ENCODE results near the gene TARS3.

The TARS3 gene

GRCh38 chr15:101697488-101697887 lies 26.8 kb downstream of the TARS3 start:
- DNase-seq, result no peak

GRCh38 chr15:101696829-101697228 lies 27.4 kb downstream of the TARS3 start:
- no peak for DNase-seq

- no peak for DNase-seq
Observed at GRCh38 chr15:101694261-101694660, 30.0 kb downstream of the TARS3 start.

- no peak for DNase-seq
Observed at GRCh38 chr15:101692801-101693598, 31.3 kb downstream of the TARS3 start.

GRCh38 chr15:101689901-101690300 lies 34.4 kb downstream of the TARS3 start:
- no peak for DNase-seq

GRCh38 chr15:101686718-101687117 lies 37.6 kb downstream of the TARS3 start:
- no peak for DNase-seq

GRCh38 chr15:101684877-101685276 lies 39.4 kb downstream of the TARS3 start:
- no peak for DNase-seq

- no peak for DNase-seq
Observed at GRCh38 chr15:101684384-101684783, 39.9 kb downstream of the TARS3 start.

GRCh38 chr15:101679806-101680205 lies 44.5 kb downstream of the TARS3 start:
- no peak for DNase-seq

- DNase-seq, result no peak
Observed at GRCh38 chr15:101676921-101677329, 47.3 kb downstream of the TARS3 start.

- DNase-seq, result no peak
Observed at GRCh38 chr15:101675796-101676582, 48.3 kb downstream of the TARS3 start.

- DNase-seq, result no peak
Observed at GRCh38 chr15:101675015-101675414, 49.3 kb downstream of the TARS3 start.

GRCh38 chr15:101672298-101672697 lies 52.0 kb downstream of the TARS3 start:
- no peak for DNase-seq

- DNase-seq, result no peak
Observed at GRCh38 chr15:101669744-101670143, 54.5 kb downstream of the TARS3 start.

GRCh38 chr15:101667881-101668280 lies 56.4 kb downstream of the TARS3 start:
- peak; percentile 76 for DNase-seq

GRCh38 chr15:101664303-101664913 lies 59.9 kb downstream of the TARS3 start:
- DNase-seq, result no peak

GRCh38 chr15:101662203-101662602 lies 62.1 kb downstream of the TARS3 start:
- DNase-seq, result no peak

GRCh38 chr15:101660005-101660404 lies 64.3 kb downstream of the TARS3 start:
- peak; percentile 73 for DNase-seq

GRCh38 chr15:101657968-101658784 lies 66.1 kb downstream of the TARS3 start:
- peak; percentile 99 for DNase-seq

- DNase-seq, result no peak
Observed at GRCh38 chr15:101657171-101657570, 67.1 kb downstream of the TARS3 start.

GRCh38 chr15:101654624-101655337 lies 69.5 kb downstream of the TARS3 start:
- DNase-seq, result peak; percentile 69

GRCh38 chr15:101654171-101654570 lies 70.1 kb downstream of the TARS3 start:
- DNase-seq, result no peak
